ENCODE measurements around the gene COQ7.

The COQ7 gene

GRCh38 chr16:19112099-19112407 is 44.6 kb downstream of the COQ7 start:
- no peak for DNase-seq

- DNase-seq = peak in 42 of 58 donors; percentile 18 to 75 (median 42)
Observed at GRCh38 chr16:19113577-19114358, 46.4 kb downstream of the COQ7 start, which contains the start of gene ITPRIPL2. Gene ITPRIPL2, plus strand, starts transcription at chr16:19113964. Its CDS starts 498 bp downstream, at chr16:19114462.

DNA sequence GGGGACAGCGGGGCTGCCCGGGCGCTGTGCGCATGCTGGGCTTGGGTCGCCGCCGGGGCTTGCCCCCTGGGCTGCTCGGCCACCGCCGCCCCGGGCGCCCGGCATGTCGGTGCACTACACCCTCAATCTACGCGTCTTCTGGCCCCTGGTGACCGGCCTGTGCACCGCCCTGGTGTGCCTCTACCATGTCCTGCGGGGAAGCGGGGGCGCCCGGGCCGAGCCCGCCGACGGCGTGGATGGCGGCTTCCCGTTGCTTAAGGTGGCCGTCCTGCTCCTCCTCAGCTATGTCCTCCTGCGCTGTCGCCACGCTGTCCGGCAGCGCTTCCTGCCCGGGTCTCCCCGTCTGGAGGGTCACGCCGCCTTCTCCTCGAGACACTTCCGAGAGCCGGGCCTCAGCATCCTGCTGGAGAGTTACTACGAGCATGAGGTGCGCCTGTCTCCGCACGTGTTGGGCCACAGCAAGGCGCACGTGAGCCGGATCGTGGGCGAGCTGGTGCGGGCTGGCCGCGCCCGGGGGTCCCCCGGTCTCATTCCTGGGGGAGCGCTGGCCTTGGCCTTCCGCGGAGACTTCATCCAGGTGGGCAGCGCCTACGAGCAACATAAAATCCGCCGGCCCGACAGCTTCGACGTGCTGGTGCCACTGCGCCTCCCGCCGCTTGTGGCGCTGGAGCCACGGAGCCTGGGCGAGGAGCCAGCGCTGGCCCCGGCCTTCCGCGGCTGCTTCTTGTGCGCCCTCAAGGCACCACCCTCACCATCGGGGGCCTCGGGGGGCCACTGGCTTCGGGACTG is 47.1 kb downstream of the COQ7 start:
- DNase-seq = peak in 5 of 58 donors; percentile 13 to 45 (median 25)

DNA sequence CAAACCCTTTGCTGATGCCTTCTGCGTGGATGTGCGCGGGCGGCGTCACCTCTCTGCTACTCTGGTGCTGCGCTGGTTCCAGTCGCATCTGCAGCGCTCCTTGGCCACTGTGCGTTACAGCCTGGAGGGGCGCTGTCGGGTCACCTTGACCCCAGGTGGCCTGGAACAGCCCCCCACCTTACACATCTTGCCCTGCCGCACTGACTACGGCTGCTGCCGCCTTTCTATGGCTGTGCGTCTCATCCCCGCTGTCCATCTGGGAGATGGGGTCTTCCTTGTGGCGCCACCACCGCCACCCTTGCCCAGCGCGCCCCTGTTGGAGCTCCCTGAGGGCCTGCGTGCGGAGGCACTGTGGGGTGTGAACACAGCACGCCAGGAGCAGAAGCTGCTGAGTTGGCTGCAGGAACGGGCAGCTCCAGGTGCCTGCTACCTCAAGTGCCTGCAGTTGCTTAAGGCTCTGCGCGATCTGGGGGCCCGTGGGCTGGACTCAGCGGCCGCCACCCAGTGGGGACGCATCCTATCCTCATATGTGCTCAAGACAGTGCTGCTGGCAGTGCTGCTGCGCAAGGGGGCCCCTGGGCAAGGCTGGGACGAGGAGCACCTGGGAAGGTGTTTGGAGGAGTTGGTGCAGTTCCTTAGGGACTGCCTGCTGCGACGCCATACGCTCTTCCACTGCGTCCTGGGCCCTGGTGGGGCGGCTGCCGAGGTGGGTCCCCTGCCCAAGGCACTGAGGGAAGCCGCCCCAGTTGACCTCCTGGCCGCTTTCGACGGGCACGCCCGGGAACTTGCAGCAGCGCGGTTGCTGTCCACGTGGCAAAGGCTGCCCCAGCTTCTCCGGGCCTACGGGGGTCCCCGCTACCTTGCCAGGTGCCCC is 48.0 kb downstream of the COQ7 start:
- no peak for DNase-seq

GRCh38 chr16:19116711-19117449 is 49.5 kb downstream of the COQ7 start:
- no peak for DNase-seq

GRCh38 chr16:19118938-19119431 is 51.6 kb downstream of the COQ7 start:
- DNase-seq = peak in 20 of 58 donors; percentile 7 to 67 (median 19)

DNA sequence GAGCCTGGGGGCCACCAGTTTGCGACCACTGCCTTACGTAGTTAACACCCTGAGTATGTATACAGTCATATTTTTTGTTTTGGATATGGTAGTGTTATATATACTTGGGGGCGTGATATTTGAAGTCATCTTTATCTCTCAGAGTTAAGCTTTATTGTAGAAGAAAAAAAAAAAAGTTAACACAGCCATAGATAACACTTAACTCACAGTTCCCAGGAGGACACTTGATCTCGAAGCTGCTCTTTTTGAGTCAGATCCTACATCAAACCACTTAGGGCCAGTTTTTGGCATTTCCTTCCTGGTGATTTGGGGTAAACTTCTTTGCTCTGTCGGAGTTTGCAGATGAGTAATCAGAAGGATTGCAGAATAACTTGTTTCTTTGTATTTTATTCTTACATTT is 52.1 kb downstream of the COQ7 start:
- no peak for DNase-seq

- no peak for DNase-seq
Observed at GRCh38 chr16:19123535-19124178, 56.2 kb downstream of the COQ7 start.

DNA sequence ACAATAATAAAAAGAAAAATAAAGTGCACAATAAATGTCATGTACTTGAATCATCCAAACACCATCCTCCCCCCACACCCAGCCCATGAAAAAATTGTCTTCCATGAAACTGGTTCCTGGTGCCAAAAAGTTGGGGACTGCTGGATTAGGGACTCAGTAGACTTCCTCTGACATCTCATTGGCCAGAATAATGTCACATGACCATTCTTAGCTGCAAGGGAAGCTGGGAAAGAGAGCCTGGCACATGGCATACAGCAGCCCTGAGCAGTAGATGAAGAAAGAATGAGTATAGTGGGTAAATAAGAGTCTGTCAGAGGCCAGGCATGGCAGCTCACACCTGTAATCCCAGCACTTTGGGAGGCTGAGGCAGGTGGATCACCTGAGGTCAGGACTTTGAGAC is 58.9 kb downstream of the COQ7 start:
- no peak for DNase-seq

GRCh38 chr16:19127205-19127604 is 59.8 kb downstream of the COQ7 start:
- DNase-seq = no peak

GRCh38 chr16:19127674-19128131 is 60.3 kb downstream of the COQ7 start:
- no peak for DNase-seq

GRCh38 chr16:19128454-19129200 is 61.2 kb downstream of the COQ7 start:
- no peak for DNase-seq

Data from anterior cingulate cortex (tissue), 58 donors.